Naive thymus-derived CD8-positive, alpha-beta T cell (primary cell): ENCODE results near the gene CHD9NB. TPM values are rescaled to one million over a fixed set of nuclear protein-coding genes. Genes with fewer than 3 reads are reported as not detected.

Experiments used
- ATAC-seq, 2 donors: fragments of 150-1000 bp; cut with Tn5 transposase in 1 of 2; sonication (Bioruptor Pico), chemical (Tn5 transposase) in 1 of 2; 1 replicate in 1 of 2; 2 replicates in 1 of 2; pipeline ENCODE4 v1.10.0; 2021; ENCODE audit warnings: mild to moderate bottlenecking in 2 of 2, moderate library complexity in 2 of 2
- POLR2A ChIA-PET: fragments of 350-600 bp; sonication (Branson Sonifier 250); formaldehyde crosslinking; loops from one replicate; lab custom pipeline; 2021; ENCODE audit warnings: antibody characterized with exemption; lab: Charles Lee
- DNase-seq, 10 donors: peaks; one replicate each; pipeline versions ENCODE4 v3.0.0 to v3.0.0-alpha.2; 2020 to 2022
- H3K27ac Mint-ChIP-seq, 10 donors: one replicate each; pipeline ENCODE4 v1.8.0; 2020 to 2022; ENCODE audit warnings: mild to moderate bottlenecking in 10 of 10, mixed read lengths in 10 of 10, moderate library complexity in 4 of 10, inconsistent platforms in 1 of 10
- H3K27me3 Mint-ChIP-seq, 5 donors: one replicate each; pipeline ENCODE4 v1.8.0; 2021 to 2022; ENCODE audit warnings: mixed read lengths in 5 of 5
- H3K36me3 Mint-ChIP-seq, 3 donors: one replicate each; pipeline ENCODE4 v1.8.0; 2020 to 2022; ENCODE audit warnings: mixed read lengths in 3 of 3, mild to moderate bottlenecking in 2 of 3, inconsistent platforms in 1 of 3
- H3K4me1 Mint-ChIP-seq, 4 donors: one replicate each; pipeline ENCODE4 v1.8.0; 2021 to 2022; ENCODE audit warnings: mixed read lengths in 4 of 4
- H3K4me3 Mint-ChIP-seq, 10 donors: one replicate each; pipeline ENCODE4 v1.8.0; 2020 to 2022; ENCODE audit warnings: mild to moderate bottlenecking in 10 of 10, mixed read lengths in 10 of 10, moderate library complexity in 6 of 10, inconsistent platforms in 1 of 10
- H3K9me3 Mint-ChIP-seq, 9 donors: one replicate each; pipeline ENCODE4 v1.8.0; 2020 to 2022; ENCODE audit warnings: mixed read lengths in 9 of 9, mild to moderate bottlenecking in 3 of 9, inconsistent platforms in 1 of 9, moderate library complexity in 1 of 9
- polyA plus RNA-seq, 3 donors: library from polyadenylated mRNA; unstranded; fragments of 300-500 nt; fragmentation: Illumina TruSeq; gene quantifications; one replicate each; pipeline ENCODE4 v1.2.3, GENCODE V29; 2021
- total RNA-seq, 8 experiments: library from RNA in 2 of 8; stranded (reverse) in 2 of 8; gene quantifications; one replicate each; pipeline ENCODE4 v1.2.3 and lab custom pipeline; 2021 to 2026

Gene CHD9NB
- total and polyA plus RNA-seq, 5 experiments from 2014 or later: not detected

DNA sequence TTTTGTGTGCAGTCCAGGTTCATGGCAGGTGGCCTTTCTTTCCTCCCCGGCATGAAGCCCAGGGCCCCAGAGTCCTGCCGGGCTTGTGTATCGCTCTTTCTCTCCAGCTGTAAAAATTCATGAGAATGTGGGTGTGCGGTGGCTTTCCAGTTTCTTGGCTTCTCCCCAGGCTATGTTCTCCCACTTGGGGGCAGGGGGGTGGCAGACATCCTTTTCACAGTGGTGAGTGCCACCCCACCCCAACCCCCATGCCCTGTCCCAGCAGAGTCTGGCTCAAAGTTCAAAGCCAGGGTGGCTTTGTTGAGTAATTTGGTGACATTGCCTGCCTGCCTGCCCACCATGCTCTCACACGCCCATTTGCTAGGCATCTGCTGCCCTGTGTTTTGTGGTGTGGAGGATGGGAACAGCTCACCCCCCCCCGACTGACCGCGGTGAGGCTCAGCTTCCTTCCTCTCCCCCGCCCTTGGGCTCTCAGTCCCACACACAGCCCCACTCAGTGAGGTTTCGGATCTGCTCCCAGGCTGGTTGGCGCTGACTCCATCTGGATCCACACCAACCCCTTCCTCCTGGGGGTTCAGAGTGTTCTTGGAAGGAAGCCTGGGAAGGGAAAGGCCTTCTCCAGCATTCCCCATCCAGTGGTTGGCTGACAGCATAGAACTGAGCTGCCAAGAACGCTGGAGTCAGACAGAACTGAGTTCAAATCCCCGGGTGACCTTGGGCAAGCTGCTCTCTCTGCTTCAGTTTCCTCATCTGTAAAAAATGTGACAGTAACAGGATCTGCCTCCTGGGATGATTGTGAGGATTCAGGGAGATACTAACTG lies 38.1 kb upstream of the CHD9NB start:
- H3K9me3 Mint-ChIP-seq: no peaks in the 10 kb centered on the region
- ATAC-seq (no peak), DNase-seq (no peak)
- no peaks in the 10 kb centered on the region for H3K27me3 Mint-ChIP-seq
- peak overlapping the region in 2 of 10 donors; percentile 33 to 76 for H3K27ac Mint-ChIP-seq
- H3K4me1 Mint-ChIP-seq: peaks cover 8 to 55% (median 18%) of the 10 kb centered on the region in 4 donors
- H3K4me3 Mint-ChIP-seq: peak overlapping the region in 2 of 10 donors; percentile 42 to 71
- H3K36me3 Mint-ChIP-seq: no peaks in the 10 kb centered on the region
- POLR2A ChIA-PET: no interaction called here

GRCh38 chr16:53090286-53090590 lies 37.5 kb upstream of the CHD9NB start:
- H3K36me3 Mint-ChIP-seq: no peaks in the 10 kb centered on the region
- no peaks in the 10 kb centered on the region for H3K27me3 Mint-ChIP-seq
- H3K9me3 Mint-ChIP-seq: no peaks in the 10 kb centered on the region
- DNase-seq: no peak
- no peak for ATAC-seq
- H3K27ac Mint-ChIP-seq: peak overlapping the region in 3 of 10 donors; percentile 29 to 55 (median 35)
- peaks cover 8 to 60% (median 18%) of the 10 kb centered on the region in 4 donors for H3K4me1 Mint-ChIP-seq
- H3K4me3 Mint-ChIP-seq: peak overlapping the region in 2 of 10 donors; percentile 25 to 71
- POLR2A ChIA-PET: no interaction called here

DNA sequence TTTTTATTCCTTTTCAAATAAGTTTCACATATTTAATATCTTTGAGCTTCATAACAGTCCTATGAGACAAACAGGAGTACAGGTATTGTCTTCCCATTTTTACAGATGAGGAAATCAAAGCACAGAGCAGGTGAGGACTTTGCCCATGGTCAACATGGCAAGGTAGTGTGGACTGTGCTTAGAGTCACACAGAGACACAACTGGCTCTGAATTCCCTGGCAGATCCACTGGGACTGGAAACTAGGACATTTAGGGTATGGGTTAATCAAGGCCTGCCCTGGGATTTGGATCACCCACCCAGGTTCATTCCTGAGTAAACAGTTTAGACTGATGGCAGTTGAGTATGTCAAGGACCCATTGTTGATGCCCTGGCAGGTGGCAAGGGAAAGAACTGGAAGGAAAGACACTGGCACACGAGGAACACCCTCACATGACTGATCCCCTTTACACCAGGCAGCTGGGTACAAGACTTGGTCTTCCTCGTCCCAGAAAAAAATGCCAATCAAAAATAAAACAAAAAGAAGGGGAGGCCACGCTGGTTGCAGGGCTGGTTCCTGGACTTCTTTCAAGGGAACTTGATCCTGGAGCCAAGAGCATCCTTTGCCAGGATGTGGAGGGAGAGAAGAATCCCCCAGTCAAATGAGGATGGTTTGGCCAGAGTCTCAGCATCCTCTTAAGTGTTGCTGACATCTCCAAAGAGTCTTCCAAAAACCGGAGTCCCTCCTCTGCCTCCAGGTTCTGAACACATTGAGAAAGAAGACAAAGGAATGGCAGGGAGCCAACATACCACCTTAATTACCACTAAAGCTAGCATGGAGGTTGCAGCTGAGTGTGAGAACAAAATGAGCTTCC lies 37.0 kb upstream of the CHD9NB start:
- Mint-ChIP-seq H3K36me3 (no peaks in the 10 kb centered on the region), H3K27ac (peak overlapping the region in 2 of 10 donors; percentile 29 to 40), H3K4me3 (peak overlapping the region in 1 of 10 donors; percentile 25), H3K9me3 (no peaks in the 10 kb centered on the region), H3K27me3 (no peaks in the 10 kb centered on the region), H3K4me1 (peaks cover 8 to 58% (median 18%) of the 10 kb centered on the region in 4 donors)
- DNase-seq: no peak
- POLR2A ChIA-PET: no interaction called here
- ATAC-seq: no peak

GRCh38 chr16:53087101-53087500 lies 34.4 kb upstream of the CHD9NB start:
- POLR2A ChIA-PET: no interaction called here
- Mint-ChIP-seq H3K36me3 (peaks cover 0 to 2% (median 0%) of the 10 kb centered on the region in 3 donors), H3K27ac (peak overlapping the region in 1 of 10 donors; percentile 12), H3K9me3 (no peaks in the 10 kb centered on the region), H3K4me1 (peaks cover 8 to 38% (median 21%) of the 10 kb centered on the region in 4 donors), H3K27me3 (no peaks in the 10 kb centered on the region), H3K4me3 (no peak overlapping the region)
- DNase-seq: no peak
- no peak for ATAC-seq

DNA sequence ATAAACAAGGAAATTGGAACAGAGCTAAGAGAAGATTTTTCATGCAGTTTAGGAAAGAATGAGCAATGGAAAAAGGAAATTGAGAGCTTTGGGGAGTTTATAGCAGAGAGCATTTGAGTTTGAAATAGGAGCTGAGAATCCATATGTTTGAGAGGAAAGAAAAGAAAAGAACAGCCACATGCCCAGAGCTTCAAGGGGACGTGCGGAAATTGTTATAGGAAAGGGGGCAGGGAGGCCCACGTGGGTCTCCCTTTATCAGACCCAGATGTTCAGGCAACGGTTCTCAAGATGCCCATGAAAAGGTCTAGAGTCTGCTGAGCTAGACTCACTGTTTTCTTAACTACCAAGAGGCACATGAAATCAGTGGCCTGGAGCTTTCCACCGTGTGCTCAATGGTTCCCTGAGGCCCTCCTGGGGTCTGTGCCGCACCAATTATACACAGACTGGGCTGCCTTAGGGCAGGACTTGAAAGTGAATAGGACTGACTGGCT lies 33.3 kb upstream of the CHD9NB start:
- POLR2A ChIA-PET: no interaction called here
- H3K27ac Mint-ChIP-seq: peak overlapping the region in 1 of 10 donors; percentile 23
- DNase-seq: no peak
- H3K27me3 Mint-ChIP-seq: no peaks in the 10 kb centered on the region
- ATAC-seq: no peak
- no peak overlapping the region for H3K4me3 Mint-ChIP-seq
- H3K9me3 Mint-ChIP-seq: no peaks in the 10 kb centered on the region
- peaks cover 11 to 28% (median 18%) of the 10 kb centered on the region in 4 donors for H3K4me1 Mint-ChIP-seq
- H3K36me3 Mint-ChIP-seq: peaks cover 0 to 2% (median 0%) of the 10 kb centered on the region in 3 donors

GRCh38 chr16:53085369-53085843 lies 32.7 kb upstream of the CHD9NB start:
- no peaks in the 10 kb centered on the region for H3K9me3 Mint-ChIP-seq
- ATAC-seq (no peak), DNase-seq (no peak)
- no peak overlapping the region for H3K4me3 Mint-ChIP-seq
- peaks cover 7 to 22% (median 13%) of the 10 kb centered on the region in 4 donors for H3K4me1 Mint-ChIP-seq
- H3K36me3 Mint-ChIP-seq: peaks cover 0 to 2% (median 0%) of the 10 kb centered on the region in 3 donors
- peak overlapping the region in 2 of 10 donors; percentile 15 to 23 for H3K27ac Mint-ChIP-seq
- no peaks in the 10 kb centered on the region for H3K27me3 Mint-ChIP-seq
- POLR2A ChIA-PET: no interaction called here

- Mint-ChIP-seq H3K4me3 (peak overlapping the region in 1 of 10 donors; percentile 32), H3K27me3 (no peaks in the 10 kb centered on the region), H3K36me3 (peaks cover 0 to 2% (median 0%) of the 10 kb centered on the region in 3 donors), H3K9me3 (no peaks in the 10 kb centered on the region), H3K27ac (no peak overlapping the region), H3K4me1 (peaks cover 4 to 16% (median 9%) of the 10 kb centered on the region in 4 donors)
- POLR2A ChIA-PET: no interaction called here
- no peak for ATAC-seq
- DNase-seq: no peak
These were observed 32.1 kb upstream of the CHD9NB start for GRCh38 chr16:53084746-53085334.

DNA sequence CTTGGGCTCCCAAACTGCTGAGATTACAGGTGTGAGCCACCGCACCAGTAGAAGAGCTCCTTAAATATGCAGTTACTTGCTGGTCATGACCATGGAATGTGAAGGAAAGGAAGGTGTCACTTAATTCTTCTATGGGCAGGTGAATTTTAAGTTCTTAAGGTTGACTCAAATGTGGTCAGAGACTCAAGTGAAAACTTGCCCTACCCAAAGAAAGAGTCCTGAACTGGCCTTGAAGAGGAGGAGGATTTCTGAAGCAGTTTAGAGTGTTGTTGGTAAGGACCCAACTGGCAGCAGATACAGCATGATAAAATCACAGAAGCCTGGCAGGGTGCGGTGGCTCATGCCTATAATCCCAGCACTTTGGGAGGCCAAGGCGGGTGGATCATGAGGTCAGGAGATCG lies 31.4 kb upstream of the CHD9NB start:
- POLR2A ChIA-PET: no interaction called here
- DNase-seq (no peak), ATAC-seq (no peak)
- peaks cover 4 to 10% (median 8%) of the 10 kb centered on the region in 4 donors for H3K4me1 Mint-ChIP-seq
- no peaks in the 10 kb centered on the region for H3K9me3 Mint-ChIP-seq
- H3K27me3 Mint-ChIP-seq: no peaks in the 10 kb centered on the region
- H3K27ac Mint-ChIP-seq: no peak overlapping the region
- H3K36me3 Mint-ChIP-seq: peaks cover 0 to 2% (median 0%) of the 10 kb centered on the region in 3 donors
- H3K4me3 Mint-ChIP-seq: no peak overlapping the region

DNA sequence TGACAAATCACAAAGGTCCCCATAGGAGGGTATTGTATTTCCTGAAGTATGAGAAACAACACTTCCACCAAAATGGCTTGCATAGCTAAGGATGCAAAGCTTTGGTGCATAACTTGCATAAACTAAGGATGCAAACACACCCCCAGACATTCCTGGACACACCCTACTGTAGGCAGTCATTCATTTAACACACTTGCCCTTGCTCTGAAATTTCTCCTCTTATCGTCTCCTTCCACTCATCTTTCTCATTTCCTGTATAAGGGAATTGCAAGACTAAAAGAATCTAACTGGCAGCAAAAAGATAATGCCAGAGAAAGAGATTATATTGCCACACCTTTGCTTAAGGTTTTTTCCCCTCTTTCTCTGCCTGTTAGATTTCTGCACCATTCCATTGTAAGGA lies 30.4 kb upstream of the CHD9NB start:
- no peak for ATAC-seq

DNA sequence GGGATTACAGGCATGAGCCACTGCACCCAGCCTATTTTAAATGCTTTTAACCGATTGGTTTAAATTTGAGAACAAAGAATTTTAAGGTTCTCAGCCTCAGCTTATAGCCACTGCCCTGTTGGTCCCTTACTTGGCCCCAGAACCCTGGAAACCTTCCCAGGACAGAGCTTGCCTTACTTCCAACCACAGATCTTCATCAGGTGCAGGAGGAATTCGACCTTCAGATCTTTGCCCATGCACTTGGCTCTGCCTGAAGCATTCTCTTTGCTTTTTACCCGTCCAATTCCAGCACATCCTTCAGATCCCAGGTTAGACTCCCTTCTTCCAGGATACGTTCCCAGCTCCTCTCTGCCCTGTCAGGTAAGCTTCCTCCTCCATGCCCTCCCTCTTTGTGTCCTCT lies 29.8 kb upstream of the CHD9NB start:
- Mint-ChIP-seq H3K4me1 (peaks cover 4 to 13% (median 9%) of the 10 kb centered on the region in 4 donors), H3K36me3 (peaks cover 0 to 5% (median 2%) of the 10 kb centered on the region in 3 donors), H3K27me3 (no peaks in the 10 kb centered on the region), H3K27ac (no peak overlapping the region), H3K9me3 (peaks cover 0 to 1% (median 0%) of the 10 kb centered on the region in 9 donors), H3K4me3 (no peak overlapping the region)
- POLR2A ChIA-PET: no interaction called here
- ATAC-seq (no peak), DNase-seq (no peak)

More for the DNA sequence above, 30.4 kb upstream of the CHD9NB start:
- peaks cover 0 to 3% (median 2%) of the 10 kb centered on the region in 3 donors for H3K36me3 Mint-ChIP-seq
- no peak for DNase-seq
- no peak overlapping the region for H3K27ac Mint-ChIP-seq
- no peaks in the 10 kb centered on the region for H3K27me3 Mint-ChIP-seq
- POLR2A ChIA-PET: no interaction called here
- no peak overlapping the region for H3K4me3 Mint-ChIP-seq
- H3K9me3 Mint-ChIP-seq: peaks cover 0 to 1% (median 0%) of the 10 kb centered on the region in 9 donors
- H3K4me1 Mint-ChIP-seq: peaks cover 4 to 12% (median 8%) of the 10 kb centered on the region in 4 donors

DNA sequence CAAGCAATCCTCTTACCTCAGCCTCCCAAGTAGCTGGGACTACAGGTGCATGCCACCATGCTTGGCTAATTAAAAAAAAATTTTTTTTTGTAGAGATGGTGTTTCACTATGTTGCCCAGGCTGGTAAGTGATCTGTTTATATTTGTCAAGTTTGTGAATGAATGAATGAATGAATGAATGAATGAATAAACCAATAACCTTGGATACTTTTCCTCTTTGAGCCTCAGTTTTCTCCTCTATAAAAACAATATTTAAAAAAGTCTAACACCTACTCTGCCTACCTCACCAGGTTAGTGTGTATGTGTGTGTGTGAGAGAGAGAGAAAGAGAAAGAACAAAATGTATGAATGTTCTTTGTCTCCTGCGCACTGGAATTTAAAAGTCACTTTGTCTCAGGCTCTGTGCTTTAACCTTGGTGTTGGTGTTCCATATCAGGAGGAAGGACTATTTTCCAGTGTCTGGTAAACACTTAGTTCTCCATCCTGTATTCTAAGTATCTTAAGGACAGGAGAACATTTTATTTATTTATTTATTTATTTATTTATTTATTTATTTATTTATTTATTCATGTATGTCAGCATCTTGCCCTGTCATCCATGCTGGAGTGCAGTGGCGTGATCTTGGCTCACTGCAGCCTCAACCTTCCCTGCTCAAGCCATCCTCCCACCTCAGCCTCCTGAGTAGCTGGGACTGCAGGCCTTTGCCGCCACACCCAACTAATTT lies 29.1 kb upstream of the CHD9NB start:
- DNase-seq: no peak
- Mint-ChIP-seq H3K9me3 (peaks cover 0 to 1% (median 0%) of the 10 kb centered on the region in 9 donors), H3K27ac (no peak overlapping the region), H3K27me3 (no peaks in the 10 kb centered on the region), H3K4me1 (peaks cover 4 to 13% (median 9%) of the 10 kb centered on the region in 4 donors), H3K4me3 (no peak overlapping the region), H3K36me3 (peaks cover 0 to 5% (median 2%) of the 10 kb centered on the region in 3 donors)
- no peak for ATAC-seq
- POLR2A ChIA-PET: no interaction called here

DNA sequence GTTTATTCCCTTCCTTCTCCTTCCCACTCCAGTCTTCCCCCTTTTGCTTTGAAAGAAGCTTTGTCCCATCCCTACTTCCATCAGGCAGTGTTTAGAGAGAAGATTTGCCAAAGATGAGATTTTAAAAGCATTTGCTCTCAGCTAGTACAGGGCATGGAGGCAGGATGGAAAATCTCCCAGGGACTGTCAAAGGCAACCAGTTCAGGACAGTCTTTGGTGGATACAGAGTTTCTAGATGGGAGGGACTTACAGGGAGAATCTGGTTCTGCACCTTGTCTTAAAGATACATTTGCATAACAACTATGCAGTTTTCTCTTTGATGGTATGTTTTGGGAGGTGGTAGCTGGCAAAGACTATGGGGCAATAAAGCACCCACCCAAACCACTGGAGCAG lies 28.3 kb upstream of the CHD9NB start:
- peaks cover 0 to 1% (median 0%) of the 10 kb centered on the region in 9 donors for H3K9me3 Mint-ChIP-seq
- no peak overlapping the region for H3K27ac Mint-ChIP-seq
- DNase-seq: no peak
- H3K27me3 Mint-ChIP-seq: no peaks in the 10 kb centered on the region
- POLR2A ChIA-PET: no interaction called here
- peaks cover 4 to 13% (median 9%) of the 10 kb centered on the region in 4 donors for H3K4me1 Mint-ChIP-seq
- H3K36me3 Mint-ChIP-seq: peaks cover 0 to 5% (median 2%) of the 10 kb centered on the region in 3 donors
- H3K4me3 Mint-ChIP-seq: no peak overlapping the region
- no peak for ATAC-seq
